ENCODE measurements around the gene GLRX. TPM values are rescaled to one million over a fixed set of nuclear protein-coding genes. Genes with fewer than 3 reads are reported as not detected.

GLRX gene
- total and polyA plus RNA-seq, 10 of the 15 experiments (the other 5 are each of a cell fraction or from before 2014, with no cell fraction given): 63.0 to 366 (median 186) TPM

DNA sequence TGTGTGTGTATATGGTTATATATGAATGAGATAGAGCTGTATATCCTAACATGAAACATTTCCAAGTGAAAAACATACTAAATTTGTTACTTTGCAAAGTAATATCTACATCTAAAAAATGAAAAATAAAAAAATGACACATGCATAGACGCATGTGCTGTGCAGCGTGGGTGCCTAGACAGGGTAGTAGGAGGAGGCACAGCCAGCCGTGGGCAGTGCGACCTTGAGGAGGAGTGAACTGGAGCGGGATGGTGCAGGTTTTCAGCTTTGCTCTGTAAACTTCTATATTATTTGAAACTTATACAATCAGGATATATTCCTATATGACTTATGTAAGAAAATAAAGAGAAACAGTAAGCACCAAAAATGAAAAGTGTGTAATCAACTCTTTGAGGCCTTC is 15.0 kb upstream of the GLRX start:
- ChIA-PET RAD21 (ENCODE audit: unreplicated experiment) (interaction anchor here (1.6 to 11.7 kb wide), 3 partner anchors 17 to 190 kb away, joined by 7 to 186 read pairs (median 19); partner anchors contain the start of gene GLRX), SMC1A (ENCODE audit: uncharacterized antibody, unreplicated experiment) (interaction anchor here (0.7 to 21.9 kb wide), 10 partner anchors 9 to 191 kb away, joined by 3 to 622 read pairs (median 7); partner anchors contain the start of genes GLRX and RFESD)
- WGBS (ENCODE audit: insufficient coverage, insufficient replicate concordance, low lambda C conversion rate, missing lambda C conversion rate): 94% methylated on average over 5 of the region's 5 CpGs
- no peak for TF ChIP-seq RUNX3 (IDR thresholded peaks at IDR 0.05; ENCODE audit: low read length)
- TF ChIP-seq ATF7 (IDR thresholded peaks at IDR 0.05; ENCODE audit: low read depth): no peak
- TF ChIP-seq JUNB (IDR thresholded peaks at IDR 0.05): no peak
- TF ChIP-seq NR2C2 (IDR thresholded peaks at IDR 0.05; ENCODE audit: borderline replicate concordance, control insufficient read depth, insufficient read length, low read depth): no peak
- no peak for TF ChIP-seq DPF2 (IDR thresholded peaks at IDR 0.05)
- no peak for TF ChIP-seq NFIC (IDR thresholded peaks at IDR 0.05; ENCODE audit: low read depth, low read length)
- no peak for TF ChIP-seq SP1 (IDR thresholded peaks at IDR 0.05; ENCODE audit: low read depth, low read length)
- no peak for TF ChIP-seq PRDM15 (CRISPR knock-in tag; IDR thresholded peaks at IDR 0.05)
- TF ChIP-seq CREB1 (IDR thresholded peaks at IDR 0.05; ENCODE audit: low read depth): no peak
- TF ChIP-seq ZBTB40 (IDR thresholded peaks at IDR 0.05; ENCODE audit: borderline replicate concordance): no peak
- TF ChIP-seq MTA2 (IDR thresholded peaks at IDR 0.05; ENCODE audit: low read depth): no peak
- TF ChIP-seq, protein P1, sequence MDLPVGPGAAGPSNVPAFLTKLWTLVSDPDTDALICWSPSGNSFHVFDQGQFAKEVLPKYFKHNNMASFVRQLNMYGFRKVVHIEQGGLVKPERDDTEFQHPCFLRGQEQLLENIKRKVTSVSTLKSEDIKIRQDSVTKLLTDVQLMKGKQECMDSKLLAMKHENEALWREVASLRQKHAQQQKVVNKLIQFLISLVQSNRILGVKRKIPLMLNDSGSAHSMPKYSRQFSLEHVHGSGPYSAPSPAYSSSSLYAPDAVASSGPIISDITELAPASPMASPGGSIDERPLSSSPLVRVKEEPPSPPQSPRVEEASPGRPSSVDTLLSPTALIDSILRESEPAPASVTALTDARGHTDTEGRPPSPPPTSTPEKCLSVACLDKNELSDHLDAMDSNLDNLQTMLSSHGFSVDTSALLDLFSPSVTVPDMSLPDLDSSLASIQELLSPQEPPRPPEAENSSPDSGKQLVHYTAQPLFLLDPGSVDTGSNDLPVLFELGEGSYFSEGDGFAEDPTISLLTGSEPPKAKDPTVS (IDR thresholded peaks at IDR 0.05; ENCODE audit: low read depth, low read length): no peak
- TF ChIP-seq ESRRA (IDR thresholded peaks at IDR 0.05; ENCODE audit: low read length): no peak
- TF ChIP-seq HDAC2 (IDR thresholded peaks at IDR 0.05): no peak
- no peak for TF ChIP-seq ZNF24 (IDR thresholded peaks at IDR 0.05)
- TF ChIP-seq CBFB (IDR thresholded peaks at IDR 0.05; ENCODE audit: low read depth): no peak
- TF ChIP-seq POU2F2 (IDR thresholded peaks at IDR 0.05; ENCODE audit: borderline replicate concordance, low read depth, low read length): no peak
- no peak for TF ChIP-seq RFX5 (IDR thresholded peaks at IDR 0.05; ENCODE audit: low read depth, low read length)

More for the DNA sequence above, 15.0 kb upstream of the GLRX start:
- H3K27me3 ChIP-seq (replicated peaks in 1 of 2; ENCODE audit: control insufficient read depth in 2 of 2, insufficient read depth in 2 of 2, low read length in 1 of 2): no peaks in the 10 kb centered on the region
- no TSS peak for BruUV-seq (replicated peaks)
- H4K20me1 ChIP-seq (ENCODE audit: control insufficient read depth, insufficient read depth): no peaks in the 10 kb centered on the region
- FAIRE-seq (no peak), ATAC-seq (no peak), DNase-seq (ENCODE audit: low read depth, low spot score) (no peak)
- H3K36me3 ChIP-seq (ENCODE audit: control insufficient read depth in 2 of 2, insufficient read depth in 2 of 2, low read length in 1 of 2): no peaks in the 10 kb centered on the region
- no peaks in the 10 kb centered on the region for H3K9me3 ChIP-seq (replicated peaks; ENCODE audit: control insufficient read depth, insufficient read depth, low read length)
- H3K4me1 ChIP-seq (ENCODE audit: control insufficient read depth, insufficient read depth, low read length): peaks cover 33% of the 10 kb centered on the region
- H3K4me3 ChIP-seq: no peak overlapping the region
- H2AFZ ChIP-seq (ENCODE audit: control insufficient read depth, low read depth, low read length): no peak overlapping the region
- POLR2A ChIA-PET: interaction anchor here (0.7 to 4.1 kb wide), 5 partner anchors 14 to 96 kb away, joined by 3 to 43 read pairs (median 6); partner anchors contain the start of gene GLRX
- in situ Hi-C loops (cut with MboI): no loop called here
- H3K79me2 ChIP-seq (ENCODE audit: control insufficient read depth, insufficient read depth, low read length): peaks cover 4% of the 10 kb centered on the region
- no peak overlapping the region for H3K27ac ChIP-seq (ENCODE audit: control insufficient read depth, insufficient read depth)
- CTCF ChIA-PET: interaction anchor here (1.2 to 17.6 kb wide), 8 partner anchors 8 to 758 kb away, joined by 3 to 653 read pairs (median 11); partner anchors contain the start of gene GLRX
- intact Hi-C loops (cut with micrococcal nuclease; ENCODE audit: unreplicated experiment): loop anchor here (5.0 kb wide), 1 partner anchor 105 kb away; the partner anchor contains the start of gene RHOBTB3
- no peak overlapping the region for H3K4me2 ChIP-seq (ENCODE audit: control insufficient read depth, insufficient read depth)
- H3K9ac ChIP-seq (ENCODE audit: control insufficient read depth, insufficient read depth, low read length): no peak overlapping the region
